Endothelial cell (in vitro differentiated cells): ENCODE measurements around the gene EDA. TPM values are rescaled to one million over a fixed set of nuclear protein-coding genes. Genes with fewer than 3 reads are reported as not detected.

ENCODE experiments used
- DNase-seq: peaks from one replicate; pipeline ENCODE4 v3.0.0; 2021; ENCODE audit warnings: low spot score
- H3K27ac Mint-ChIP-seq: one replicate; pipeline ENCODE4 v1.8.0; 2021; ENCODE audit warnings: mixed read lengths, inconsistent platforms; ENCODE audit not compliant: unreplicated experiment
- H3K27me3 Mint-ChIP-seq: one replicate; pipeline ENCODE4 v1.8.0; 2021; ENCODE audit warnings: mild to moderate bottlenecking, moderate library complexity, mixed read lengths, inconsistent platforms; ENCODE audit not compliant: unreplicated experiment
- H3K36me3 Mint-ChIP-seq: one replicate; pipeline ENCODE4 v1.8.0; 2021; ENCODE audit warnings: mild to moderate bottlenecking, low read depth, mixed read lengths, inconsistent platforms; ENCODE audit not compliant: unreplicated experiment
- H3K4me1 Mint-ChIP-seq: one replicate; pipeline ENCODE4 v1.8.0; 2021; ENCODE audit warnings: mild to moderate bottlenecking, mixed read lengths, inconsistent platforms; ENCODE audit not compliant: unreplicated experiment
- H3K4me3 Mint-ChIP-seq: one replicate; pipeline ENCODE4 v1.8.0; 2021; ENCODE audit warnings: mild to moderate bottlenecking, mixed read lengths, inconsistent platforms; ENCODE audit not compliant: unreplicated experiment
- H3K9me3 Mint-ChIP-seq: one replicate; pipeline ENCODE4 v1.8.0; 2021; ENCODE audit warnings: mixed read lengths, inconsistent platforms; ENCODE audit not compliant: unreplicated experiment
- total RNA-seq: library from RNA; stranded (reverse); fragmentation: NEBNext Ultra II Directional; extraction: Animal tissue kit (Norgen Biotek cat#: 25700); gene quantifications from one replicate; pipeline ENCODE4 v1.2.1, GENCODE V29; 2021; ENCODE audit not compliant: unreplicated experiment
- TF ChIP-seq, protein P1 (sequence below): fragments of 200-600 bp; sonication (generic); IDR thresholded peaks from one replicate; pipeline ENCODE4 v1.5.0; 2021; ENCODE audit warnings: antibody characterized with exemption; ENCODE audit not compliant: unreplicated experiment

The EDA gene
- total RNA-seq, 1 donor from 2014 or later = 2.3 TPM

GRCh38 chrX:69906447-69906846 is 290.5 kb downstream of the EDA start:
- Mint-ChIP-seq H3K27me3 (peaks cover 2% of the 10 kb centered on the region), H3K27ac (no peak overlapping the region), H3K36me3 (no peaks in the 10 kb centered on the region), H3K9me3 (no peaks in the 10 kb centered on the region), H3K4me1 (no peaks in the 10 kb centered on the region), H3K4me3 (no peak overlapping the region)
- DNase-seq = no peak
- TF ChIP-seq, protein P1, sequence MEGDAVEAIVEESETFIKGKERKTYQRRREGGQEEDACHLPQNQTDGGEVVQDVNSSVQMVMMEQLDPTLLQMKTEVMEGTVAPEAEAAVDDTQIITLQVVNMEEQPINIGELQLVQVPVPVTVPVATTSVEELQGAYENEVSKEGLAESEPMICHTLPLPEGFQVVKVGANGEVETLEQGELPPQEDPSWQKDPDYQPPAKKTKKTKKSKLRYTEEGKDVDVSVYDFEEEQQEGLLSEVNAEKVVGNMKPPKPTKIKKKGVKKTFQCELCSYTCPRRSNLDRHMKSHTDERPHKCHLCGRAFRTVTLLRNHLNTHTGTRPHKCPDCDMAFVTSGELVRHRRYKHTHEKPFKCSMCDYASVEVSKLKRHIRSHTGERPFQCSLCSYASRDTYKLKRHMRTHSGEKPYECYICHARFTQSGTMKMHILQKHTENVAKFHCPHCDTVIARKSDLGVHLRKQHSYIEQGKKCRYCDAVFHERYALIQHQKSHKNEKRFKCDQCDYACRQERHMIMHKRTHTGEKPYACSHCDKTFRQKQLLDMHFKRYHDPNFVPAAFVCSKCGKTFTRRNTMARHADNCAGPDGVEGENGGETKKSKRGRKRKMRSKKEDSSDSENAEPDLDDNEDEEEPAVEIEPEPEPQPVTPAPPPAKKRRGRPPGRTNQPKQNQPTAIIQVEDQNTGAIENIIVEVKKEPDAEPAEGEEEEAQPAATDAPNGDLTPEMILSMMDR = no peak

GRCh38 chrX:69914781-69915180 is 298.9 kb downstream of the EDA start:
- H3K4me3 Mint-ChIP-seq = no peak overlapping the region
- H3K27me3 Mint-ChIP-seq = peaks cover 2% of the 10 kb centered on the region
- no peak overlapping the region for H3K27ac Mint-ChIP-seq
- no peaks in the 10 kb centered on the region for H3K9me3 Mint-ChIP-seq
- H3K4me1 Mint-ChIP-seq = no peaks in the 10 kb centered on the region
- no peaks in the 10 kb centered on the region for H3K36me3 Mint-ChIP-seq
- TF ChIP-seq, protein P1 = no peak
- DNase-seq = no peak

GRCh38 chrX:69919749-69920148 is 303.8 kb downstream of the EDA start:
- Mint-ChIP-seq H3K4me3 (no peak overlapping the region), H3K4me1 (no peaks in the 10 kb centered on the region), H3K27me3 (peaks cover 1% of the 10 kb centered on the region), H3K36me3 (no peaks in the 10 kb centered on the region), H3K27ac (no peak overlapping the region), H3K9me3 (no peaks in the 10 kb centered on the region)
- DNase-seq = no peak
- TF ChIP-seq, protein P1 = no peak

- Mint-ChIP-seq H3K27me3 (no peaks in the 10 kb centered on the region), H3K36me3 (no peaks in the 10 kb centered on the region), H3K27ac (no peak overlapping the region), H3K9me3 (no peaks in the 10 kb centered on the region), H3K4me1 (no peaks in the 10 kb centered on the region), H3K4me3 (no peak overlapping the region)
- TF ChIP-seq, protein P1 = no peak
- no peak for DNase-seq
These were observed 316.4 kb downstream of the EDA start for GRCh38 chrX:69932323-69932722.

DNA sequence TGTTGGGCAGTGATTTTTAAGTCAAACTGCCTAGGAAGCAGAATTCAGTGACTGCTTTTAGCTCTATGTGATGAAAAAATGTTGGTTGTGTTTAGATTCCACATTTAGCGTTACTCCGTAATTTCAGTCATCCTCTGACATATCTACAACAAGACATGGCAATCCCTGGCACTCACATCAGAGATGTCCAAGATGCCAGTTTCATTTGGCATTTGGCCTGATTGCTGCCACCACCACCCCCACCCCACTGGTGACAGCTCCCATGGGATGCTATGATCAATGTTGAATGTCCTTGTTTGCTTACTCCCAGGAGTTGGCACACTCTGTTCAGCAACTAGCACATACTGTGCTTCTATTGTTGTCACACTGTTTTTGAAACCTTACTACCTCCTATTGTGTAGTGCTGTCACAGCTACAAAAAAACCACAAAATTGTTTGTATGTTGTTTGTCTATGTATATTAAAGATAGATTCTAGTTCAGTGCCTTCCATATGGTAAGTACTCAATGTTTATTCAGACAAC is 332.4 kb downstream of the EDA start:
- H3K9me3 Mint-ChIP-seq = no peaks in the 10 kb centered on the region
- no peak overlapping the region for H3K27ac Mint-ChIP-seq
- H3K4me3 Mint-ChIP-seq = no peak overlapping the region
- H3K36me3 Mint-ChIP-seq = no peaks in the 10 kb centered on the region
- DNase-seq = no peak
- TF ChIP-seq, protein P1 = no peak
- H3K4me1 Mint-ChIP-seq = no peaks in the 10 kb centered on the region
- H3K27me3 Mint-ChIP-seq = peaks cover 2% of the 10 kb centered on the region
